ENCODE data around the gene CTBP2. TPM values are rescaled to one million over a fixed set of nuclear protein-coding genes. Genes with fewer than 3 reads are reported as not detected.

CTBP2 gene
- total RNA-seq, 1 donor from 2014 or later = 35.9 TPM

DNA sequence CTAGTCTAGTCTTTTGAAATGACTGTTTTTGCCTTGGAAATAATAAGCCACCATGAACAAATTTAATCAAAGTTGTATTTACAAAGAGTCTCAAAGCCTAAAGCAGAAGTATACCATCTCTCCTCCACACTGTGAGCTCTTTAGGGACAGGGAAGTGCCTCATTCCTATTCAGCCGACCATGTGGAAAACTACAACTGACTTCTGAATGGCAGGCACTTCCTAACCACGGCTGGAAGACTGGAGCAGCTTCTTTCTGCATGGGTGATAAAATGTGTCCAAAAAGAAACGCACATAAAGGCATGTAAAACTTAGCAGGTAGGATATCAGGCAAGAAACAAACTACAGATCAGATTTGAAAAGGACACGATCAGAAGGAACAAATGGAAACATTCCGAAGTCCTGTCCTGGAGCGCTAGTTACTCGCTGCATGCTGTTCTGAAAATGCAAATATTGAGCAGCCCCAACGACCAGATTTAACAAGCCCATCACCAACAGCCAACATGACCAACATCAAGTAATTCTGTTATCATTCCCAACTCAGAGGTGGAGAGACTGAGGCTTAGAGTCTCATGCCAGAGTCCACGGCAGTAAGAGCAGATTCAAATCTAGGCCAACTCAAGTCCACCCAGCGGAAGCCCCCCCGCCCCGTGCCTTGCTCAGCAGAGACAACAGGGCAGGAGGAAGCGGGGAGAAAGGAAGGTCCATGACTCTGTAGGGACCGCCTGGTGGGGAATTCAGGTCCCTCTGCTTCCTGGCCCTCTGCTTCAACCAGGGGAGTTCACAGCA is 26.5 kb downstream of the CTBP2 start:
- intact Hi-C loops (cut with DNase I) = no loop called here
- DNase-seq (ENCODE audit: low spot score) = no peak

DNA sequence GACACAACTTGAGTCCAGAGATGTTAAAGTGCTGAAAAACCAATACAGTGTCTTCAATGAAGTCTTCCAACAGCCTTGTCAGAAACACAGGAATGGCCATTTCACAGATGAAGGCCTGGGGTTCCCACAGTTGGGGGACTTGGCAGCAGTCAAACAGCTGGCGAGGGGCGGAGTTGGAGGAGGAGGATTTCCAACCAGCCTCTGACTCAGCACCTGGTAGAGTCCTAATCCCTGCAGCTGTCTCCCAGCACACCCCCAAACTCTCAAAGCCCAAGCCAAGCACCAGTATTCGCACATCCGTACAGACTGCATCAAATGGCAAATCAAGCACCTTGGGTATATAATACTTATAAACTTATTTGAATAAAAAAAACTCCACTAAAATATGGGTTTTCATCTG is 28.0 kb downstream of the CTBP2 start:
- DNase-seq (ENCODE audit: low spot score) = no peak
- intact Hi-C loops (cut with DNase I) = no loop called here

- intact Hi-C loops (cut with DNase I) = no loop called here
- DNase-seq (ENCODE audit: low spot score) = no peak
Observed at GRCh38 chr10:125130916-125131315, 29.4 kb downstream of the CTBP2 start.

- no peak for DNase-seq (ENCODE audit: low spot score)
- intact Hi-C loops (cut with DNase I) = no loop called here
Observed at GRCh38 chr10:125130260-125130659, 30.1 kb downstream of the CTBP2 start.

DNA sequence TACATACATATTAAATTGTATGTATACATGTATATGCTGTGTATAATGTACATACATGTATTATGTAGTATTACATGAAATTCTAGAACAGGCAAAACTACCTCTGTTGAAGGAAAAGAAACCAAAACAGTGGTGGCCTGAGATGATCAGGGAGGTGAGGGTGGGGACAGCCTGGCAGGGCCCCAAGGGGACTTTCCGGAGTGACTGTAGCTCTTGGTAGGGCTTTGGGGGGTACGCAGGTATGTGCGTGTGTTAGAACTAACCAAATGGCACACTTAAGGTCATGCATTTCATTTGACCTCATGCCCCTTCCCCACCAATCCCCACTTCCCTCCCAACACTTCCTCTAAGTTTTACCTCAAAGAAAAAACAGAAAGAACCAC is 31.3 kb downstream of the CTBP2 start:
- no peak for DNase-seq (ENCODE audit: low spot score)
- intact Hi-C loops (cut with DNase I) = no loop called here

DNA sequence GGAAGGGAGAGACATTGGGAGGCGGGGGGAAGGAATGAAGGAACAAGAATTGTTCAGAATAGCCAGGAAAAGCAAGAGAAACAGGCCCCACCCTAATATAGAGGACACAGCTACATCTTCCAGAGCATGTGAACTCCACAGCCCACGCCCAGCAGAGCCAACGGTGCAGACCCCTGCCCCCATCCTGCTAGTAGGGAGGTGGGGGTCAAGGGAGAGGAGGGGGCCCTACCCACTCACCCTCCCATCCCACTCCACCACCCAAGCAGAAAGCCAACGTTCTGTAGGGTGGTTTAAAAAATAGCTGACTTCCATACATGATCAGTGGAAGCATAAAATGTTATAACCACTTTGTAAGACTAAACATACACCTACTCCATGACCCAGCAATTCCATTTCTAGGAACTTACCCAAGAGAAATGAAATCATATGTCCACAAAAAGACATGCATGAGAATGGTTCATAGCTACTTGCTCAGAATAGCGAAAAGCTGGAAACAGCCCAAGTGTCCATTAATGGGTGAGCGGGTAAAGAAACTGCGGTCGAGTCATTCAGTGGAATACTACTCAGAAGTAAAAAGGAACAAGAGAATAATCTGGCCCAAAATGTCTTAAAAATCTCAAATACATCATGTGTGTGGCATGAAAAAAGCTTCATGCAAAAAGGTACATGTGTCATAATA is 31.8 kb downstream of the CTBP2 start:
- DNase-seq (ENCODE audit: low spot score) = no peak
- intact Hi-C loops (cut with DNase I) = no loop called here

GRCh38 chr10:125127986-125128385 is 32.4 kb downstream of the CTBP2 start:
- intact Hi-C loops (cut with DNase I) = no loop called here
- DNase-seq (ENCODE audit: low spot score) = no peak

DNA sequence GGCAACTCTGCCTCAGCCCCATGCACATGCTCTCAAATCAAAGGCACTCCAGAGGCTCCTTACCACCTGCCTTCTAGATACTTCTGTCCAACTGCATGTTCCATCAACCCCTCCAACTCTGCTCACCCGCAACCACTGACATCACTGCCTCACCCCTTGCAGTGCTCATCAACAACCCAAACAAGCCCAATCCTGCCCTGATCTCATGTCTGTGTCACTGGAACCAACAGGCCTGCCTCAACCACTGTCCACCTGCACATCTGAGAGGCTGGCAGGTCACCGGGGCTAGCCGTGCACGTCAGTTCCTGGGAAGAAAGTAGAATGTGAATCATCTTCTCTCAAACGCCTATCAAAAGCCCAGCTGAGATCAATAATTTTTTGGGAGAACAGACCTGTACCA is 33.3 kb downstream of the CTBP2 start:
- intact Hi-C loops (cut with DNase I) = no loop called here
- no peak for DNase-seq (ENCODE audit: low spot score)

DNA sequence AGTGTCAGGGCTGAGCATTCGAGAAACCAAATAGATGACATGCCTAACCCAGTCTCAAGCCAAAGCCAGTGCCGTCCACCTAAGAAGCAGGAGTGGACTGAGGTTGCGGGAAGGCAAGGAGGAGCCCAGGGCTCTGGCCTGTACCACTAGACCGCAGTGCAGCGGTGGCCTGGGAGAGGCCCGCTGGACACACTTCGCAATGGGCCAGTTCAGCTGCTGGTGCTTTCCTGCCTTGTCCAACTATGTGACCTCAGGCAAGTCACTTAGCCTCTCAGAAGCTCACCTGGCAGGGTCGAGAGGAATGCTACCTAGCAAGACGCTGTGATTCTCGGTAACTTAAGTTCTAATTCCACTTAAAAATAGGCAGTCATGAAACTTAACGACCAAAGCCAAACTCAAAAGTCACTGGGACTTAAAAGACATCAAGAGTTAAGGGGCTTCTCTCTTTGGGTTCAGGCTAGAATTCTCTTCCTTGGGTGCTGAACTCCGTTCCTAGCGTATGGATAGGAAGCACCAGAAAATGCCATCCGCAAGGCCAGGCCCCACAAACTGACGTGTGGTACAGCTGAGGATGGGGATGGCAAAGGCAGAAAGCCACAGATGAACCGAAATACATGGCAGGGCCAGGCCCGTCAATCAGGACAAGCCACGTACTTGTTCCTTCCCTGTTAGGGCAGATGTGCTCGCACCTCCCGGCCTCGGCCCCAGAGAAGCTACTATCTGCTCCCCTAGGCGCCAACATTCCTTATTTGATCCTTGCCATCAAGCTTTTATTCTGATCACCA is 34.2 kb downstream of the CTBP2 start:
- DNase-seq (ENCODE audit: low spot score) = no peak
- intact Hi-C loops (cut with DNase I) = no loop called here

GRCh38 chr10:125124907-125125306 is 35.5 kb downstream of the CTBP2 start:
- intact Hi-C loops (cut with DNase I) = loop anchor here (5.0 kb wide), 1 partner anchor 43 kb away; no protein-coding TSS in a partner anchor
- no peak for DNase-seq (ENCODE audit: low spot score)

DNA sequence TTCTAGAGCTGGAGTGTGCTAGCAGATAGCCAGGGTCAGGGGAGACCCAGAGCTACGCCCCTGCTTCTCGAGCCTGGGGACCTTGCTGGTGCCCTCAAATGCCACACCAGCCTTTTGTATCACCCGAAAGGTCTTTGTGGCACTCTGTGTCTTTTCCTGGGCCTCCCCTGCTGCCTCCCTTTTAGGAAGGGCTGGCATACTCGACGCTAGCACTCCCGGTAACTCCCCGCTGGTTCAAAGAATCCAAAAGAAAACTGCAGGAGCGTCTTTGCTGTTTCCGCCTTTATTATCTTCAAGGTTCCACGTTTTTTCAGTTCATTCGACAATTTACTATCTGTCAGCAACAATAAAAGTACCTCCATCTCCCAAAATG is 36.3 kb downstream of the CTBP2 start:
- intact Hi-C loops (cut with DNase I) = loop anchor here (5.0 kb wide), 1 partner anchor 42 kb away; no protein-coding TSS in a partner anchor
- DNase-seq (ENCODE audit: low spot score) = no peak

GRCh38 chr10:125123476-125124114 is 36.8 kb downstream of the CTBP2 start:
- intact Hi-C loops (cut with DNase I) = loop anchor here (5.0 kb wide), 1 partner anchor 41 kb away; no protein-coding TSS in a partner anchor
- peak; percentile 84 for DNase-seq (ENCODE audit: low spot score)

- DNase-seq (ENCODE audit: low spot score) = no peak
- intact Hi-C loops (cut with DNase I) = loop anchor here (5.0 kb wide), 1 partner anchor 40 kb away; no protein-coding TSS in a partner anchor
Observed at GRCh38 chr10:125122566-125122965, 37.8 kb downstream of the CTBP2 start.

GRCh38 chr10:125121003-125121402 is 39.4 kb downstream of the CTBP2 start:
- no peak for DNase-seq (ENCODE audit: low spot score)
- intact Hi-C loops (cut with DNase I) = loop anchor here (5.0 kb wide), 1 partner anchor 39 kb away; no protein-coding TSS in a partner anchor

GRCh38 chr10:125120053-125120710 is 40.2 kb downstream of the CTBP2 start:
- intact Hi-C loops (cut with DNase I) = loop anchor here (5.0 kb wide), 1 partner anchor 38 kb away; no protein-coding TSS in a partner anchor
- DNase-seq (ENCODE audit: low spot score) = no peak

GRCh38 chr10:125118701-125119100 is 41.7 kb downstream of the CTBP2 start:
- intact Hi-C loops (cut with DNase I) = no loop called here
- no peak for DNase-seq (ENCODE audit: low spot score)

- intact Hi-C loops (cut with DNase I) = no loop called here
- no peak for DNase-seq (ENCODE audit: low spot score)
Observed at GRCh38 chr10:125118011-125118611, 42.3 kb downstream of the CTBP2 start.

- DNase-seq (ENCODE audit: low spot score) = no peak
- intact Hi-C loops (cut with DNase I) = no loop called here
Observed at GRCh38 chr10:125116652-125117310, 43.6 kb downstream of the CTBP2 start.
